IPS-20b (cell line): ENCODE measurements around the gene SLC2A11.
"Not testable (repeated sequence)": the region's sequence is repeated elsewhere in the genome, so short reads cannot be mapped to it uniquely, and the experiment has no call there.

Experiments
- H3K27ac ChIP-seq: one replicate; pipeline ENCODE4 v1.5.1; 2013; ENCODE audit warnings: low read length
- H3K27me3 ChIP-seq: 2 replicates; pipeline ENCODE4 v1.6.1; 2013; ENCODE audit warnings: mild to moderate bottlenecking, low read length, inconsistent platforms; ENCODE audit not compliant: insufficient read depth
- H3K36me3 ChIP-seq: 2 replicates; pipeline ENCODE4 v1.6.1; 2013; ENCODE audit warnings: low read depth, mild to moderate bottlenecking, inconsistent platforms, low read length, moderate library complexity; ENCODE audit not compliant: insufficient read depth
- H3K4me1 ChIP-seq: 2 replicates; pipeline ENCODE4 v1.6.1; 2013; ENCODE audit warnings: mild to moderate bottlenecking, control low read depth, inconsistent platforms, low read length, moderate library complexity; ENCODE audit not compliant: insufficient read depth
- H3K4me3 ChIP-seq: 2 replicates; pipeline ENCODE4 v1.5.1; 2013; ENCODE audit warnings: mild to moderate bottlenecking, low read length, inconsistent platforms
- H3K9ac ChIP-seq: 2 replicates; pipeline ENCODE4 v1.6.1; 2013; ENCODE audit warnings: low read depth, mild to moderate bottlenecking, inconsistent platforms, low read length, moderate library complexity
- H3K9me3 ChIP-seq: 2 replicates; pipeline ENCODE4 v1.6.1; 2013; ENCODE audit warnings: mild to moderate bottlenecking, low read depth, low read length, inconsistent platforms; ENCODE audit not compliant: insufficient read depth

Gene SLC2A11

GRCh38 chr22:23921586-23922201, 64.0 kb downstream of the SLC2A11 start:
- H3K9me3 ChIP-seq = peaks cover 12% of the 10 kb centered on the region
- H3K4me3 ChIP-seq, H3K27ac ChIP-seq, H3K4me1 ChIP-seq, H3K27me3 ChIP-seq, H3K9ac ChIP-seq: not testable (repeated sequence)
- peaks cover 31% of the 10 kb centered on the region for H3K36me3 ChIP-seq

DNA sequence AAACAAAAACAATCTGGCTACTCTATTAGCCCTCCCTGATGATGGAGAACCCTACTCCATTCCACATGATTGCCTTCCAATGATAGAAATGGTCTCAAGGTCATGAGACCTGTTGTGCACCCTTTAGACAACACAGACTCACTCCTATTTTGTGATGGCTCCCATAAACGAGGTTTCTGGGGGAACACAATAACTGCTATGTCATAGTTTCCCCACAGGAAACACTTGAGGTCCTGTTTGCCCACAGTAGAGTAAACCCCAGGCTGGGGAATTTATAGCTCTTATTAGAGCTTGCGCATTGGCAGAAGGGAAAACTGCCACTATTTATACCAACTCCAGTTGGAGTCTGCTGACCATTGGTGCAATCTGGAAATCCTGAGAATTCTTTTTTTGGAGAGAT, 65.2 kb downstream of the SLC2A11 start:
- Histone ChIP-seq H3K27me3 (no peaks in the 10 kb centered on the region), H3K9me3 (peaks cover 12% of the 10 kb centered on the region), H3K27ac (no peak overlapping the region), H3K4me1 (no peaks in the 10 kb centered on the region), H3K9ac (no peak overlapping the region), H3K4me3 (no peak overlapping the region), H3K36me3 (peaks cover 31% of the 10 kb centered on the region)

- no peak overlapping the region for H3K4me3 ChIP-seq
- H3K4me1 ChIP-seq = no peaks in the 10 kb centered on the region
- peaks cover 38% of the 10 kb centered on the region for H3K36me3 ChIP-seq
- H3K27me3 ChIP-seq = no peaks in the 10 kb centered on the region
- no peak overlapping the region for H3K9ac ChIP-seq
- peaks cover 12% of the 10 kb centered on the region for H3K9me3 ChIP-seq
- no peak overlapping the region for H3K27ac ChIP-seq
Measured at GRCh38 chr22:23925020-23925606, 67.4 kb downstream of the SLC2A11 start.

- H3K36me3 ChIP-seq = peaks cover 34% of the 10 kb centered on the region
- no peak overlapping the region for H3K4me3 ChIP-seq
- no peak overlapping the region for H3K9ac ChIP-seq
- H3K27me3 ChIP-seq = no peaks in the 10 kb centered on the region
- no peaks in the 10 kb centered on the region for H3K4me1 ChIP-seq
- H3K27ac ChIP-seq = no peak overlapping the region
- H3K9me3 ChIP-seq = peaks cover 20% of the 10 kb centered on the region
Measured at GRCh38 chr22:23926561-23926960, 68.9 kb downstream of the SLC2A11 start.
